Endothelial cell of umbilical vein (primary cell): ENCODE results near the gene CSN3. TPM values are rescaled to one million over a fixed set of nuclear protein-coding genes. Genes with fewer than 3 reads are reported as not detected.

ENCODE experiments used
- BruUV-seq: library from RNA; stranded (reverse); fragments of 400-500 nt; replicated peaks from 2 replicates; lab custom pipeline; 2021; lab: Mats Ljungman, UMichigan
- CTCF ChIA-PET: fragments of 300-600, 350-600 bp; sonication (Branson Sonifier 250); formaldehyde crosslinking; loops from one replicate; lab custom pipeline; 2021; ENCODE audit warnings: antibody characterized with exemption, inconsistent platforms; lab: Charles Lee
- POLR2A ChIA-PET: fragments of 300-600, 350-600 bp; sonication (Branson Sonifier 250); formaldehyde crosslinking; loops from one replicate; lab custom pipeline; 2021; ENCODE audit warnings: antibody characterized with exemption, inconsistent platforms; lab: Charles Lee
- DNase-seq: peaks from one replicate; pipeline ENCODE4 v3.0.0-alpha.2; 2011; ENCODE audit warnings: low read depth, low spot score
- FAIRE-seq: peaks from 2 replicates; lab custom pipeline; 2011; peaks lifted over from hg19 to GRCh38; lab: Jason Lieb, UNC
- H2AFZ ChIP-seq: 2 replicates; pipeline ENCODE4 v1.6.0; 2012; ENCODE audit warnings: low read depth, low read length, control low read depth, inconsistent platforms
- H3K27ac ChIP-seq: 2 replicates; pipeline ENCODE4 v1.5.1; 2011; ENCODE audit warnings: low read depth, mild to moderate bottlenecking, control low read depth, low read length, moderate library complexity; ENCODE audit not compliant: insufficient read depth
- H3K27me3 ChIP-seq, 2 experiments: 2 replicates each; pipeline versions ENCODE4 v1.6.0 to v1.6.1; 2011; ENCODE audit warnings: low read length in 2 of 2, mixed read lengths in 1 of 2; ENCODE audit not compliant: control insufficient read depth in 2 of 2, insufficient read depth in 2 of 2
- H3K36me3 ChIP-seq, 2 experiments: 2 replicates in 1 of 2; 3 replicates in 1 of 2; pipeline ENCODE4 v1.5.1; 2011; ENCODE audit warnings: low read length in 2 of 2, mild to moderate bottlenecking in 1 of 2, moderate library complexity in 1 of 2; ENCODE audit not compliant: control insufficient read depth in 2 of 2, insufficient read depth in 2 of 2; ENCODE audit errors: extremely low read depth in 1 of 2
- H3K4me1 ChIP-seq: 3 replicates; pipeline ENCODE4 v1.5.1; 2011; ENCODE audit warnings: mild to moderate bottlenecking, low read length; ENCODE audit not compliant: control insufficient read depth, insufficient read depth; ENCODE audit errors: extremely low read depth
- H3K4me2 ChIP-seq: 2 replicates; pipeline ENCODE4 v1.6.1; 2011; ENCODE audit warnings: low read length, control low read depth, mixed read lengths; ENCODE audit not compliant: insufficient read depth
- H3K4me3 ChIP-seq, 3 experiments: fragments of 200-600 bp in 1 of 3; sonication (generic), shearing (Covaris generic) in 1 of 3; replicated peaks in 1 of 3; 2 replicates each; pipeline ENCODE4 v1.5.1; 2011 to 2016; ENCODE audit warnings: control low read depth in 3 of 3, low read length in 3 of 3, mild to moderate bottlenecking in 2 of 3, inconsistent platforms in 1 of 3, low read depth in 1 of 3, moderate library complexity in 1 of 3; ENCODE audit not compliant: insufficient read depth in 1 of 3
- H3K79me2 ChIP-seq: 2 replicates; pipeline ENCODE4 v1.6.0; 2012; ENCODE audit warnings: low read length, inconsistent platforms; ENCODE audit not compliant: control insufficient read depth, insufficient read depth
- H3K9ac ChIP-seq: replicated peaks from 2 replicates; pipeline ENCODE3; 2011; ENCODE audit warnings: low read length, control low read depth; ENCODE audit not compliant: insufficient read depth; ENCODE audit errors: extremely low read depth
- H3K9me1 ChIP-seq: replicated peaks from 3 replicates; pipeline ENCODE4 v1.6.0; 2011; ENCODE audit warnings: mild to moderate bottlenecking, low read length; ENCODE audit not compliant: control insufficient read depth, insufficient read depth; ENCODE audit errors: extremely low read depth
- H3K9me3 ChIP-seq: replicated peaks from 2 replicates; pipeline ENCODE4 v1.5.1; 2012; ENCODE audit warnings: low read length, inconsistent platforms; ENCODE audit not compliant: control insufficient read depth, insufficient read depth
- H4K20me1 ChIP-seq: replicated peaks from 2 replicates; pipeline ENCODE3; 2011; ENCODE audit warnings: mild to moderate bottlenecking, low read length; ENCODE audit not compliant: control insufficient read depth, insufficient read depth; ENCODE audit errors: extremely low read depth
- CTCF ChIP-seq, 2 donors: IDR thresholded peaks; 1 replicate in 1 of 2; 2 replicates in 1 of 2; pipeline ENCODE4 v1.5.1; 2011; ENCODE audit warnings: low read length in 2 of 2, mild to moderate bottlenecking in 2 of 2, moderate library complexity in 2 of 2, control low read depth in 1 of 2, inconsistent platforms in 1 of 2, low read depth in 1 of 2; ENCODE audit not compliant: insufficient read depth in 1 of 2; ENCODE audit errors: extremely low read depth in 1 of 2
- EZH2 ChIP-seq: IDR thresholded peaks from 2 replicates; pipeline ENCODE4 v1.6.1; 2012; ENCODE audit warnings: borderline replicate concordance, low read depth, mild to moderate bottlenecking, moderate library complexity, low read length, inconsistent platforms; ENCODE audit not compliant: severe bottlenecking
- FOS ChIP-seq: IDR thresholded peaks from 2 replicates; pipeline ENCODE4 v1.6.1; 2011; ENCODE audit warnings: mild to moderate bottlenecking, low read length, moderate library complexity, borderline replicate concordance; ENCODE audit not compliant: insufficient read depth
- GATA2 ChIP-seq: IDR thresholded peaks from 2 replicates; pipeline ENCODE4 v1.7.0; 2011; ENCODE audit warnings: low read depth, mild to moderate bottlenecking, moderate library complexity, mixed read lengths, low read length; ENCODE audit not compliant: insufficient read length, insufficient read depth
- JUN ChIP-seq: IDR thresholded peaks from 2 replicates; pipeline ENCODE4 v1.6.1; 2011; ENCODE audit warnings: borderline replicate concordance, low read depth; ENCODE audit not compliant: insufficient read length, insufficient read depth
- MAX ChIP-seq: IDR thresholded peaks from 2 replicates; pipeline ENCODE4 v1.6.1; 2011; ENCODE audit not compliant: insufficient read depth, insufficient read length
- MYC ChIP-seq: IDR thresholded peaks from one replicate; pipeline ENCODE4 v1.6.1; 2011; ENCODE audit warnings: mild to moderate bottlenecking, low read depth, low read length
- POLR2A ChIP-seq: IDR thresholded peaks from 2 replicates; pipeline ENCODE4 v1.6.1; 2012; ENCODE audit warnings: low read depth, mild to moderate bottlenecking, control low read depth, low read length
- POLR2AphosphoS5 ChIP-seq: IDR thresholded peaks from 2 replicates; pipeline ENCODE4 v1.6.1; 2012; ENCODE audit warnings: low read depth, mild to moderate bottlenecking, control low read depth, low read length, moderate library complexity; ENCODE audit not compliant: insufficient read depth
- dilution Hi-C: fragments of 300-500 bp; cut with MboI; formaldehyde crosslinking; loops from one replicate; pipeline ENCODE4 v1.15.0; 2019; ENCODE audit warnings: low sequenced_read_pairs; ENCODE audit not compliant: extremely low pct_ligation_motif_present
- intact Hi-C: fragments of 100-400 bp; cut with micrococcal nuclease; formaldehyde crosslinking; loops from one replicate; pipeline ENCODE4 v1.10.0; 2022
- polyA plus RNA-seq, 4 experiments: library from polyadenylated mRNA; depleted of rRNA in 3 of 4; stranded (reverse) in 3 of 4; unstranded in 1 of 4; fragments of >200 nt; gene quantifications; 2 replicates each; pipeline versions ENCODE4 v1.2.1 to v1.2.3, GENCODE V29; 2011 to 2012; ENCODE audit warnings: missing spikeins in 1 of 4
- total RNA-seq: library from RNA; stranded (reverse); gene quantifications from 2 replicates; pipeline ENCODE4 v1.2.3, GENCODE V29; 2021

CSN3 gene
- total and polyA plus RNA-seq, 2 donors (not counting 3 experiments of a cell fraction or from before 2014, with no cell fraction given): not detected

- Histone ChIP-seq H3K9me1 (no peaks in the 10 kb centered on the region), H3K9me3 (no peaks in the 10 kb centered on the region), H3K27me3 (no peaks in the 10 kb centered on the region), H3K27ac (no peak within 1 kb of the TSS), H3K36me3 (no peaks in the 10 kb centered on the region), H3K4me3 (no peak within 1 kb of the TSS), H3K4me1 (no peaks in the 10 kb centered on the region), H2AFZ (no peak within 1 kb of the TSS), H4K20me1 (no peaks in the 10 kb centered on the region), H3K79me2 (no peaks in the 10 kb centered on the region), H3K4me2 (no peak within 1 kb of the TSS), H3K9ac (no peak within 1 kb of the TSS)
- TF ChIP-seq GATA2 (no peak), FOS (no peak), MAX (no peak), POLR2A (no peak), POLR2AphosphoS5 (no peak), CTCF (IDR thresholded peaks at IDR 0.05; ENCODE audit: extremely low read depth in 1 of 2, insufficient read depth in 1 of 2, low read depth in 1 of 2, low read length in 2 of 2) (no peak), EZH2 (no peak), MYC (no peak), JUN (no peak)
- CTCF ChIA-PET: no interaction called here
- no peak for FAIRE-seq
- dilution Hi-C loops (no loop called here), intact Hi-C loops (no loop called here)
- no peak for DNase-seq
- POLR2A ChIA-PET: interaction anchor here (0.6 kb wide), 1 partner anchor 658 kb away, joined by 3 read pairs; no protein-coding TSS in a partner anchor
- no TSS peak for BruUV-seq
These were observed 16.6 kb upstream of the CSN3 start, which contains the start of gene FDCSP for GRCh38 chr4:70225824-70226223. Gene FDCSP (plus strand): TSS chr4:70226124. CDS start chr4:70231195, 5,071 bp downstream.
